Head of caudate nucleus (tissue), 42 donors: ENCODE results near the gene MEIS1.
A peak's percentile ranks its signal among the peaks of the same experiment; 100 is the strongest.

ENCODE experiments used
- DNase-seq, 42 donors: peaks; one replicate each; pipeline versions ENCODE4 v3.0.0 to v3.0.0-alpha.2; 2020 to 2021; ENCODE audit warnings: mixed read lengths in 7 of 42
- intact Hi-C: fragments of 100-400 bp; cut with DNase I; formaldehyde crosslinking; loops from one replicate; pipeline ENCODE4 v1.15.0; 2022

MEIS1 gene

GRCh38 chr2:66430505-66431273, 4.2 kb upstream of the MEIS1 start:
- intact Hi-C loops = no loop called here
- no peak for DNase-seq

DNA sequence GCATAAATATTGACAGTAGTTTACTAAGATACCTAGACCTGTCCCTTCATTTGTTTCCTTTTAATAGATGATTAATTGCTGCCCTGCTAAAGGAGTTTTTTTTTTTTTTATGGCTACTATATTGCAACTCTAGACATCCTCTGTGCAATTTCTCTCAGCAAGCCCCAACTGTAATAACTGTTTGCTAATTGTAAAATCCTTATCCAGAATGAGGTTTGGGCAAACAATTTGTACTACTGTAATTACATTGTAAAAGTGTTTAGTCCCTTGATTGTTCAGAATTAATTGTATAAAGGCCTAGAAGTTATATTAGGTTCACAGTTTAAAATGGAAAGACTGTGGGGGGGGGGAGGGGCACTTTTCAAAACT, 3.7 kb upstream of the MEIS1 start:
- intact Hi-C loops = no loop called here

DNA sequence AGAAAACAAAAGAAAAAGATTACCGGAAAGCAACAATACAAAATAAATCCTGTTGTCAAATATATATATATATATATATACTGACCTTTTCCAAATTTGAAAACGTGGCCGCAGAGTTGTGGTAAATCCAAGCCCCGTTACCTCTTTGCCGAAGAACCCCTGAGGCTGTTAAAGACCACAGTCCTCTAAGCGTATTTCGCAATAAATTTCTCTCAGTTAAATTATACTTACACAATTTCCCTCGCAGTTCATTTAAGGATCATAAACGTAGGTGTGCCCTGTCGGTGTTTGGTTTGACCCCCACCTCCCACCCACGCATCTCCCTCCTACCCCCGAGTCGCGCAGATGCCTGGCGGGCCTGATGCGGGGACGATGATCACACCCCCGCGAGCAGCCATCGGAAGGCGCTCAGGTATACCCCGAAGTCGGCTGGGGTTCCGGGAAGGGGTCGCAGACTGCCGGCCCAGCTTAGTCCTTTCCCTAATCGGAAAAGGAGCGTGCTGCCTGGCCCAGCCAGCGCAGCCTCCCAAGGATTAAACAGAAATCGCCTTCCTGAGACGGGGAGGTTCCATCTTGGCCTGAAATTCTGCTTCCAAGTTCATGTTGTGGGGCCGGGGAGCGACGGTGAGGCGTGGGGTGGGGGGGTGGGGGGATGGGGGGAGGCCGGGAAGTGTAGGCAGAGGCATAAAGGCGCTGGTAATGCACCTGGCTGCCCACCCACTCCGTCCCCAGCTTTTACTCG, 2.9 kb upstream of the MEIS1 start:
- DNase-seq = peak in 5 of 42 donors; percentile 5 to 24 (median 23)
- intact Hi-C loops = loop anchor here (2.0 kb wide), 1 partner anchor 143 kb away; no protein-coding TSS in a partner anchor

More for the DNA sequence above, 3.7 kb upstream of the MEIS1 start:
- DNase-seq = no peak

GRCh38 chr2:66432801-66433694, 1.9 kb upstream of the MEIS1 start:
- DNase-seq = peak; percentile 88 to 98 (median 94)
- intact Hi-C loops = loop anchor here (2.0 kb wide), 1 partner anchor 142 kb away; no protein-coding TSS in a partner anchor

GRCh38 chr2:66433695-66433944, 1.3 kb upstream of the MEIS1 start:
- intact Hi-C loops = loop anchor here (2.0 kb wide), 1 partner anchor 141 kb away; no protein-coding TSS in a partner anchor
- DNase-seq = no peak

GRCh38 chr2:66433945-66434678, 813 bp upstream of the MEIS1 start:
- peak in 37 of 42 donors; percentile 21 to 82 (median 59) for DNase-seq
- intact Hi-C loops = loop anchor here (2.0 kb wide), 1 partner anchor 141 kb away; no protein-coding TSS in a partner anchor

DNA sequence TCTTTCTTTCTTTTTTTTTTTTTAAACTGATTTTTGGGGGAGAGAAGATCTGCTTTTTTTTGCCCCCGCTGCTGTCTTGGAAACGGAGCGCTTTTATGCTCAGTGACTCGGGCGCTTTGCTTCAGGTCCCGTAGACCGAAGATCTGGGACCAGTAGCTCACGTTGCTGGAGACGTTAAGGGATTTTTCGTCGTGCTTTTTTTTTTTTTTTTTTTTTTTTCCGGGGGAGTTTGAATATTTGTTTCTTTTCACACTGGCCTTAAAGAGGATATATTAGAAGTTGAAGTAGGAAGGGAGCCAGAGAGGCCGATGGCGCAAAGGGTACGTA, 587 bp downstream of the MEIS1 start:
- intact Hi-C loops = no loop called here

DNA sequence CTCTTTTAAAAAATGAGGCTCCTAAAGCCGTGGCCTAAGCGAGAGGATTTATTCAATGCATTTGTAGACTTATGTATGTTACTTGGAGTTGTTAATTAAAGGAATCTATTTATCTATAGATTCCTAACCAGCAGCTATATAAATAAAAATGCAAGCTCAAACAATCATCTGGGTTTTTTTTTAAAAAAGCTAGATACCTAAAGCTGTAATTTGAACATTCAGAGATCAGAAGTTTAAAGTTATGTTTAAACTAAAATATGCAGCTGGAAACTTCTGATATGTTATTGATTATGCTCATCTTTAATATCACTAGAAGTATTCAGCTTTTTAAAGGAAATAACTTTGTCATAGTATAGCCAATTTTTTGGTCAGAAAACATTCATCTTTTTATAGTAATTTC, 1.0 kb downstream of the MEIS1 start:
- no peak for DNase-seq
- intact Hi-C loops = no loop called here

More for the DNA sequence above, 587 bp downstream of the MEIS1 start:
- peak in 5 of 42 donors; percentile 35 to 69 (median 51) for DNase-seq

DNA sequence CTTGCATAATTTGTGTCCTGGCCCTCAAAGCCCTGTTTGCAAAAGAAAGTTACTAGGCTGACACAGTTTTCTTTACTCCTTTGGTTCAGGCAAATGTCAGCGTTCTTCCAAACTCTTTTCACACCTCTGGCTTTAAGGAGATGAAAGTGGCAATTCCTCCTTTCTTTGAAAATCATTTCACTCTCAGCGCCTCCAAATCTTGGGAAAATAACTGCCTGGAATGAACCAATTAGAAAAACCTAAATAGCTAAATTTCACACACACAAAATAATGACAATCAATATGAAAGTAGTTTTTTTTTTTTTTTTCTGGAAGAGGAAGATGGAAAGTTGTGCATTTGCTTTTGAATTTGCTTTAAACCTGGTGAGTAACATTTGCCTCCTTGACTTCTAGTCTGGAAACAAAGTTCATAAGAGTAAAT, 1.7 kb downstream of the MEIS1 start:
- DNase-seq = no peak
- intact Hi-C loops = no loop called here

GRCh38 chr2:66437109-66437690, 2.3 kb downstream of the MEIS1 start:
- peak in 1 of 42 donors; percentile 43 for DNase-seq
- intact Hi-C loops = no loop called here

GRCh38 chr2:66437691-66438497, 3.0 kb downstream of the MEIS1 start:
- DNase-seq = peak in 17 of 42 donors; percentile 9 to 72 (median 40)
- intact Hi-C loops = no loop called here

DNA sequence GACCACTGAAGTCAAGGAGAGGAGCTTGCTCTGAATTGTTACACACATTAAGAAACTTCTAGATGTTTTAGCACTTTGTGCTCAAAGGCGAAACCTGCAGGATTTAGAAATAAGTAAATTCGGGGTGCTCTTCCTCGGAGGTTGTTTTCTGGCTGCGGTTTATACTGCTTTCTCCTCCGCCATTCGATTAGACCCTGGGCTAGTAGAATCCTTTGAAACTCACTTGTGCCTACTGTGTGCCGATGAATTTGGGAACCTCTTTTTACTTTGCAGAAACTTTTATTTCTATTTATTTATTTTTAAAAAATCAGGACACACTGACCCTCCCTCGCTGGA, 3.5 kb downstream of the MEIS1 start:
- intact Hi-C loops = no loop called here
- peak in 1 of 42 donors; percentile 8 for DNase-seq

GRCh38 chr2:66438891-66439811, 4.2 kb downstream of the MEIS1 start:
- intact Hi-C loops = no loop called here
- peak in 27 of 42 donors; percentile 33 to 80 (median 56) for DNase-seq

DNA sequence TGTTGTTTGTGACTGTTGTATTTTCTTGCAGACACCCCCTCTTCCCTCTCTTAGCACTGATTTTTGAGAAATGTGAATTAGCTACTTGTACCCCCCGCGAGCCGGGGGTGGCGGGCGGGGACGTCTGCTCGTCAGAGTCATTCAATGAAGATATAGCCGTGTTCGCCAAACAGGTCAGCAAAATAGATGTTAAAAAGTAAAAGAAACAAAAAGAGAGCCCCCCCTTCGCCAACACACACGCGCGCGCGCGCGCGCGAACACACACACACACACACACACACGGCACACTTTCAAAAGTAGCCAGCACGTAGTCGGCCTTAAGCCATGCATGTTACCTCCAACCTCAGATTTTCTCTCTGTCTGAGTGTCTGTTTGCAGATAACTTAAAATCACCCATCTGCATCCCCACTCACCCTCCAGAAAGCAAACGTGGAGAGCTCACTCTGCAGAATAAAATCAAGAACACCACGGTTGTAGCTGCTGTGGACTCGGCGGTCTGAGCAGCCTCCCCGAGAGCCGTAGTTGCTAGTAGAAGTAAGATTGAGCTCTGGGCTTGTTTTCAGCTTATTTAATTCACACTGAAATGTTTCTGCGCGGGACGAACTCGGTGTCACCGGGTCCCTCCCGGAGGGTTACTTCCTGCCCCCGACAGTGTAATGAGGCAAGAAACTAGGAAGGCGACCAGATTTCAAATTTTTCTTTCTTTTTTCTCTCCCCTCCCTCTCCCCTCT, 5.1 kb downstream of the MEIS1 start:
- intact Hi-C loops = no loop called here
- DNase-seq = peak in 9 of 42 donors; percentile 25 to 62 (median 45)

DNA sequence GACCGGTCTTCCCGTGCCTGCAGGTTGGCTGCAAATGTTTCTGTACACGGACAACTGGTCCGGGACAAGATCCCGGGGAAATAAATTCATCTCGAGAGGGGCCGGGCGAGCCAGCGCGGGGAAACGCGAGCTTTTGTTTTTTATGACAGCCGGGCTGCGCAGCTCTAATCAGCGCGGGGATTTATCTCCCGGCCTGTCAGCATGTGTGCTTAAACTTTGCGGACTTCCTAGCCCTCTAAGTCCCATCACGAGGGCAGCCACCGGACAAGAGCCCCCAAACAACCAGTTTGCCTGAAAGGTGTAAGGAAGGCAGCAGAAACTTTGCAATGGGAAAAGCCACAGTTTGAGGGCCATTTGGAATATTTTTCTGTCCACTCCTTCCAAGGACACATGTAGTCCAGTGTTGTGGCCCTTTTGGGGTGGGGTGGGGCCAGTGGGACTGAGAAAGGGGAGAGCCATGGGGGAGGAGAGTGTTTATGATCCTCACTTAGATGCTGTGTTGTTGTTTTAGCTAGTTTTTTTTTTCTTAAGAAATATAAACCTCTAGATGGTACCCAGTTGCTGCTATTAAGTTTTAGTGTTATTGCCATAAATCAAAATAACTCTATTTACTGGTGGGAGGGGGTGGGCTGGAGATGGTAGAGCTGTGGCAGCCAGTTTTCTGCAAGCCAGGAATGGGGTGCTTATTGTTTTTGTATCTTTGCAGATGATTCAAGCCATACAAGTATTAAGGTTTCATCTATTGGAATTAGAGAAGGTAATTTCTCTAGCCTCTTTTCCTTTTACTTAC, 6.0 kb downstream of the MEIS1 start:
- intact Hi-C loops = no loop called here
- peak in 8 of 42 donors; percentile 21 to 69 (median 50) for DNase-seq
